GM18505 (cell line): Measurements from ENCODE around the gene EEF2.

ENCODE experiments used
- ATAC-seq: cut with Tn5 transposase; IDR thresholded peaks from one replicate; pipeline ENCODE4 v1.9.1; 2021; ENCODE audit not compliant: unreplicated experiment
- POLR2A ChIP-seq: IDR thresholded peaks from 4 replicates; pipeline ENCODE4 v1.6.1; 2011; ENCODE audit warnings: borderline replicate concordance; ENCODE audit not compliant: insufficient read depth, insufficient read length; ENCODE audit errors: extremely low read depth

The EEF2 gene

GRCh38 chr19:3984908-3985642 lies at the start of gene EEF2:
EEF2 (minus strand) TSS chr19:3985463; CDS start chr19:3985380, 83 bp downstream.
- TF ChIP-seq POLR2A = peak; percentile 100
- peak; percentile 45 for ATAC-seq

GRCh38 chr19:4034048-4035017 lies 49.1 kb upstream of the EEF2 start:
- TF ChIP-seq POLR2A = no peak
- ATAC-seq = no peak

- no peak for ATAC-seq
- TF ChIP-seq POLR2A = no peak
These were observed 48.0 kb upstream of the EEF2 start for GRCh38 chr19:4033028-4033956.

GRCh38 chr19:4032436-4032835 lies 47.2 kb upstream of the EEF2 start:
- no peak for ATAC-seq
- no peak for TF ChIP-seq POLR2A

- no peak for ATAC-seq
- TF ChIP-seq POLR2A = no peak
These were observed 46.2 kb upstream of the EEF2 start for GRCh38 chr19:4031420-4031819.

GRCh38 chr19:4030981-4031380 lies 45.7 kb upstream of the EEF2 start:
- no peak for TF ChIP-seq POLR2A
- ATAC-seq = no peak

- no peak for ATAC-seq
- no peak for TF ChIP-seq POLR2A
These were observed 45.3 kb upstream of the EEF2 start for GRCh38 chr19:4030552-4030951.

GRCh38 chr19:4029247-4029614 lies 44.0 kb upstream of the EEF2 start:
- TF ChIP-seq POLR2A = no peak
- ATAC-seq = no peak

GRCh38 chr19:4028334-4029246 lies 43.3 kb upstream of the EEF2 start:
- no peak for TF ChIP-seq POLR2A

GRCh38 chr19:4027146-4027545 lies 41.9 kb upstream of the EEF2 start:
- no peak for TF ChIP-seq POLR2A
- ATAC-seq = no peak

More at GRCh38 chr19:4028334-4029246, 43.3 kb upstream of the EEF2 start:
- no peak for ATAC-seq

GRCh38 chr19:4025317-4025716 lies 40.1 kb upstream of the EEF2 start:
- no peak for TF ChIP-seq POLR2A
- no peak for ATAC-seq
